NCI-H1105 treated with DMSO at 0.1 percent for 48 hours (cell line): ENCODE results near the gene UBE2U.
"Not testable (repeated sequence)": the region's sequence is repeated elsewhere in the genome, so short reads cannot be mapped to it uniquely, and the experiment has no call there.

ENCODE experiments used
- DNase-seq: peaks from one replicate; lab custom pipeline; 2025; lab: John Stamatoyannopoulos, UW

Gene UBE2U

DNA sequence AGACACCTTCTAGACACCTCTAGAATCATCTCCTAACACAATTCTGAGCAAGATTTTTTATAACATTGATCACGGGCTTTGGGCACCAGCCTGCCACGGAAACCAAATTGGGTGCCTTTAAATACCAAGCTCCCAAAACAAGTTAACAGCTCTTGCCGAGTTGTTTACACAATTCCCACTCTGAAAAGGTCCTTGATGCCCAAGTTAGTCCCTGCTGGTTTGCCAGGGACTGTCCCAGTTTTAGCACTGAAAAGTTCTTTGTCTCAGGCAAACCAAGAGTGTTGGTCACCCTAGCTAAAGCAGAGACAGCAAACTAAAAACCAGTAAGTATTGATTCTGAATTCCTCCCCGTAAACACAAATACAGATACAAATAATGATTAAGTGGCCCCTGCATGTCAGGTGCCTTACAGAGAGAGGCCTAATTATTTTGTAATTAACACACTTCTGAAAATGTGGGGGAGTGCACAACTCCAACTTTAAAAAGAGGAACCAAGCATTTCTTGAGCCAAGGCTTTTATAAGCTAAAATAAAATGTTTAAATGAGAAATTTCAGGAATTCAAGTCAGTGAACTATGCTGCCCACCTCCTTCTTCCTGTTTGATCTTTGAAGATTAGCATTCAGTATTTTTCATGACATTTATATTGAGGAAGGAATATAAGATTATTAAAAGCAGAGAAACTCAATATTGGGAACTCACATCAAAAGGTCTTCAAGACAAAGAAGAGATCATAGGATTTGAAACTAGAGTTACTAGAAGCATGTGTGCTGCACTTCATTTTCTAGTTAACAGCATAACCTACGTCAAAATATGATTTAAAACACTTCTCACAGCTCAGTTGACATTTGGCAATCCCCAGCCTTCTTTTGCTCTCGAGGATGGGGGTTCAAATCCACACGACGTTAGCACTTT lies 9.0 kb upstream of the UBE2U start:
- peak; percentile 17 for DNase-seq

DNA sequence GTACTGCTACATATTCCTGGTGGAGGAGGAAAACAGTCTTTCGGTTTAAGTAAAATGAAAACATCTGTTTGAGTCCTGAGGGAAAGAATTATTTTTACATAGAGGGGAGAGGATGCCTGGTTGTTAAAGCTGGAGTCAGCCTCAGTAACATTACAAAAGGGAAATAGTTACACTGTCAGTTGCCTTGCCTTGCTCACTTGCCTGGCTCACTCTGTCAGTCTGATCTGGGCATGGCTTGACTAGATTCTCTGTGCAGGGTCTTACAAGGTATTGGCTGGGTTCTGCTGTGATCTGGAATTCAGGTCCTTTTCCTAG lies 8.4 kb upstream of the UBE2U start:
- no peak for DNase-seq

DNA sequence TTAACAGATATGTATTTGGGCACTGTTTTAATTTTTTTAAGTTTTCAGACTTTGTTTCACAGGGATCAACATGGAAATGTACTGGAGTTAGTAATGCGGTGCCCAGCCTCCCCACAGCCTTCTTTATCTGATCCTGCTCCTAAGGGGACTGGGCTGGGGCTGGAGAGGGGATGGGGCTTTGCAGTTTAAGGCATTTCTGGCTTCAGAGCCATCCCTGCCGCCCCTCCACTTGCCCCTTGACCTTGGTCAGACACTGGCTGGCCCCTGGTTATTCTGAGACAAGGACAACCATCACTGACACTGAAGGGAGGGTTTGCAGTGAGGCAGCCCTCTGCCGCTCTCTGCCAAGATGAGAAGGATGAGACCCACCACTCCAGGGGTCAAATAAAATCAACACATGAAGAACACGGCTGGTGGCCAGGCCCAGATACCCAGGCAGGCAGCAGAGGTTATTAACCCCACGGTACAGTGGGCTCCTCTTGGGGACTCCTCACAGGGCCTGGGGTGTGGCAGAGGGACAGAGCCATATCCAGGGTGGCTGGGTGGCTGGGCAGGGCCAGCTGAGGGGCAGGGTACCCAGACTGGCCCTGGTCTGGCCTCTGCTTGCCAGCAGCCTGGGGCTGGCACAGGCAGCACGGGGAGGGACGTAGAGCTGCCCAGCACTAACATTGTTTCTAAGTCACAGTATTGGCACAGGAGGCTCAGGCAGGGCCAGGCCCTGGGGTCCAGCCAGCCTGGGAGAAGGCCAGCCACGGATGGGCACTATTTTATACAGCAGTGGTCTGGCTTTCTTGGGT lies 7.2 kb upstream of the UBE2U start:
- no peak for DNase-seq

DNA sequence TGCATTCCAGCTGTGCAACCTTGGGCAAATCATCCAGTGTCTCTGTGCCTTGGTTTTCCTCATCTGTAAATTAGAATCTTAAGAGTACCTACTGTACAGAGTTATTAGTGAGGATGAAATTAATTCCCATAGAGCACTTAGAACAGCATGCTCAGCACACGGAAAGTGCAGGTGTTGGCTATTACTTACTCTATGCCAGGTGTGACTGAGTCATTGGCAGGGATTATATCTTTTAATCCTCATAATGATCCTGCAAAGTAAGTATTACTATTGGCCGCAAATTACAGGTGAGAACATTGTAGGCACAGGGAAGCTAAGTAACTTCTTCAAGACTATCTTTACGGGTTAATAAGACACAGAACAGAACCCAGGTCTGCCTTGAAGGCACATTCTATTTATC lies 6.3 kb upstream of the UBE2U start:
- no peak for DNase-seq

DNA sequence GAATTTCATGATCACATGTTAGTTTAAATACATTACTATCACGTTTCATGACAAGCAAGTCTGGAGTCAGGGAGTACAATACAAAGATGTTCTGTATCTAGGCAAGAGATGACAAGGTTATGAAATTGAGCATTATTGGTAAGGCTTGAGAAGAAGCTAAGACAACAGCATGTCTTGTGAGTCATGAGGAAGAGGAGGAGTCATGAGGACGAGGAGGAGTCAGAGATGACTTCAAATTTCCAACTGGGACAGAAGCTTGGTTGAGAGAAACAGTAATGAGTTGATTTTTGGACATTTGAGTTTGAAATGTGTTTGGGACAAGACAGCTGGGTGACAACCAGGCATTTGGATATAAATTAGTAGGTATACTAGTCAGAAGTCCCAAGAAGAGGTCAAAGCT lies 4.3 kb upstream of the UBE2U start:
- DNase-seq, result no peak

DNA sequence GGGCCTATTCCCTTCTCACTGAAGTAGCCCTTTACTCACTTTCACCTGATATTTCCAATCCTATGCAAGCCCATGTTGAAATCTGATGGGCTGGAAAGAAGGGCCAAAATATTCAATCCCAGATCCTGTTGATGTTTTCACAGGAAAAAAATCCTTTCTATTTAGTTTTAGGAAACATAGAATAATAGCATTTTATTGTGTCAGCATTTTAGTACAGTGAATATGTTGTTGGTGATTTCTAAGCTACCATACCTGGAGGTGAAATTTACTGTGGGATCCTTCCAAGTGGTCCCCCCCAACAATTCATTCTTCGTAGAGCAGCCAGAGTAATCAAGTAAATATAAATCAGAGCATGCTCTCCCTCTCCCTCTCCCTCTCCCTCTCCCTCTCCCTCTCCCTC lies 3.4 kb upstream of the UBE2U start:
- no peak for DNase-seq

DNA sequence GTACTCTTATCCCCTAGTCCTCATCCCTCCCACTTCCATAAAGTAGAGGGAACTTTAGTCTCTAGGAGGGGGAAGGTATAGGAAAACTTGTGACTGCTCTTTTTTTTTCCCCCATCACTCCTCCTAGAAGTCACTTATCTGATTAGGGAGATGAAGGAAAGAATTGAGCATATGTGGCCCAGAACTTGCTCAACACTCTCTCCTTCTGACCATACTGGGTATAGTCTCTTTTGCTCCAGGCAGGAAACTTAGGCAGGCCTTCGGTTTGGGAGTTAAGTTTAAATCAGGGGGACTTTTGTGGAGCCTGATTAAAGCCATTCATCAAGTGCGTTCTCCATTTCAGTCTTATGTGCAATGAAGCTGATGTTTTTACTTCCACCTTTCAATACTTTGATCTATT lies 5.8 kb downstream of the UBE2U start:
- DNase-seq, result no peak

DNA sequence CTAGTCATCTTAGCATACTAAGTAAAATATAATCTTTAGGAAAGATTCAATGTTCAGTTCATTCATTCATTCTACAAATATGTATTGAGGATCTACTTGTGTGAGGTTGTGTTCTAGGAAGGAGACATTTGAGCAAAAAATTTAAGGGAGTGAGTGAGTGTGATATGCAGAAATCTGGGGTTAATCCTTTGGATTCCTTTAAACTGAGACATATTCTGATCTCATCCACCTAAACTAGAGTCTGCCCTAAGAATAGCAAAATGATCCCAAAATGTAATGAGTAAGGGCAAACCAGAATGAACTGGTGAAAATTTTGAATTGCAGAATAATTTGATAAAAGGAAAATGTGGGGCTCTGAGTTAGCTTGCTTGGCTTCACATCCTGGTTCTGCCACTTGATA lies 8.6 kb downstream of the UBE2U start:
- no peak for DNase-seq

DNA sequence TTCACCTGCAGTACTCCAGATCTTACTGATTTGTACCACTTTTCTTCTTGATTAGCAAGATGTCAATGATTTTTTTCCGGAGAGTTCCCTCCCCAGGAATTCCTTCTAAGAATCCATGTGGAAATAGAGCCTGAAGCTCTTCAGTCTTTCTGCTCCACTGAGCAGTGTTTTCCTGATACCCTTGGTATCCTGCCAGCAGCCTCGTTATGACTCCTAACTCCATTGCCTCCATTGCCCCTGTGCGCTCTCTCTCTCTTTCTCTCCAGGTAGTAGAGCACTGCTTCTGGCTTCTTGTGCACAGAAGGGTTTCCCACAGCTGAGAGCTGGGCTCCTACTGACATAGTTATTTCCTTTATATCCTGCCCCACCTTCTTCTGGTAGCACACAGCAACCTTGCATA lies 12.2 kb downstream of the UBE2U start:
- DNase-seq, result peak; percentile 75

DNA sequence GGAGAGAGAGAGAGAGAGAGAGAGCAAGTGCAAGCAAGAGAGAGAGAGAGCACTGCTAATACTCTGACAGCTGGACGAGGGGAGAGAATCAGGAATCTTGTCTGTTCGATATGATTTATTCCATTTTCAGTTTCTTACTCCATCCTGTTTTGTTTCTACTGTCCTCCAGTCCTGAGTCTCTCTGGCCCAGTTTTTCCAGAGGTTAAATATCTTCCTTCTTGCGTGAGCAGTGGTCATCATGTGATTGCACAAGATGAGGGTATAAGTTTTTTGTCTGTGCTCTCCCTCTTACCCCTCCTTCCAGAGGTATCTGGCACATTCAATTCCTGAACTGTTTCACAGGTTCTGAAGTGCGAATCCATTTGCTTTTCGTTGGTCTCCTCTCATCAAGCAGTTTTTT lies 16.8 kb downstream of the UBE2U start:
- no peak for DNase-seq

DNA sequence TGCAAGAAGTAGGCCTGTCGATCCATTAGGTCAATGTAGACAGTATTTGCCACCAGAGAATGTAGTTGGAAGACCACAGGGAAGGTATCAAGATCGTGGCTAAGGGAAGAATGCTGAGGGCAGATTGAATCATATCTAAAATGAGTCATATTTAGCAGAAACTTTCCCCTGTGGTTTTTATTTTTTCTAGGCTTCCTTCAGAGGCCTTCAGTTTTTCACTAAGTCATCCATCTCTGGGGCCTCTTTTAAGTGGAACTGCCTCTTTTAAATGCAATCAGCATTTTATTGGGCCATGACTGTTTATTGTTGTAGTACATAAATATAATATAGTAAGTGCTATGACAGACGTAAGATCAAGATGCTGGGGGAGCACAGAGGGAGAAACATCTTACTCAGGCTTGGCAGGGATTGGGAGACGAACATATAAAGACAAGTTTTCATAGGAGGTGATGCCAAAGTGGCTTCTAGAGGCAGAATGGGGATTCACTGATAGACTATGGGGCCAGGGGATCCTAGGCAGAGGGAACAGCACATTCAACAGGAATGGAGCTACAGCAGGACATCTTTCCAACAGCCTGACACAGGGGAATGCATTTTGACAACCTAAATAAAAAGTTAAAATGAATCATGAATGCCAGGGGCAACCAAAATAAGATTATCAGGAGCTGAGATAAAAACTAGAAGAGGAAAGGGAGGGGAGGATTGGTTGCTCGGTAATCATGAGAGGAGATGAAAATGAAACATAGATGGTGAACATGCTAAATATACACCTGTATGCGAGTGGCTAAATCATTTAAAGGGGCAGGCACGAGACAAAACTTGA lies 20.1 kb downstream of the UBE2U start:
- no peak for DNase-seq

DNA sequence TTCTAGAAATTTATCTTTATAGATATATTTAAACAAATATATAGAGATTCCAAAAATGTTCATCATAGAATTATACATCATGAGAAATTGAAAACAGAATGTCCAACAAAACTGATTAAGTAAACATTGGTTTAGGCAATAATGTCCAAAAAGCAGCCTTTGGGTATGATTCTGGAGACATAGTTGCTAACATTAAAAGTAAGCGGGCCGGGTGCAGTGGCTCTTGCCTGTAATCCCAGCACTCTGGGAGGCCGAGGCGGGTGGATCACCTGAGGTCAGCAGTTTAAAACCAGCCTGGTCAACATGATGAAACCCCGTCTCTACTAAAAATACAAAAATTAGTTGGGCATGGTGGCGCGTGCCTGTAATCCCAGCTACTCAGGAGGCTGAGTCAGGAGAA lies 20.8 kb downstream of the UBE2U start:
- not testable (repeated sequence) for DNase-seq

DNA sequence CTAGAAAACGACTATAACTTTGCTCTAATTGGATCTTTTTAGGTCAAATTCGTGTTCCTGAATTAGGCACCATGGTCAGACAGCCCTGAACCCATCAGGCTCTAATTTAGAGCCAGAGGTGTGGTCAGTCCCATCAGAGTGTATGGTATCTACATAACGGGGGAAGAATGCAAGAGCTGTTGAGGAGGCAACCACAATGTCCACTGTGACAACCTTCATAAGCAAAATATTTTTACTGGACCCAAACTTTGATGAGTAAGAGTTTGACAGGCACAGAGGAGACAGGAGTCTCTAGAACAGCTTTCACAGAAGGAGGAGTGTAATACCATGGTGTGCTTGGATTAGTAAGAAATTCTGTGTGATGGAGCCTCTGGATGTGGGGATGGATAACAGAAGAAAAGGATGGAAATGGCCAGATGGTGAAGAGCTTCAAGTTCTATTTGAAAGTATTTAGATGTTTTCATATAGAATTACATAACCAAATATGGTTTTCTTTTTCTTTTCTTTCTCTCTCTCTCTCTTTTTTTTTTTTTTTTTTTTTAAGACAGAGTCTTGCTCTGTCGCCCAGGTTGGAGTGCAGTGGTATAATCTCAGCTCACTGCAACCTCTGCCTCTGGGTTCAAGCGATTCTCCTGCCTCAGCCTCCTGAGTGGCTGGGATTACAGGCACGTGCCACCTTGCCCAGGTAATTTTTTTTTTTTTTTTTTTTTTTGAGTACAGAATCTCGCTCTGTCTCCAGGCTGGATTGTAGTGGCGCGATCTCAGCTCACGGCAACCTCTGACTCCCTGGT lies 24.9 kb downstream of the UBE2U start:
- no peak for DNase-seq

DNA sequence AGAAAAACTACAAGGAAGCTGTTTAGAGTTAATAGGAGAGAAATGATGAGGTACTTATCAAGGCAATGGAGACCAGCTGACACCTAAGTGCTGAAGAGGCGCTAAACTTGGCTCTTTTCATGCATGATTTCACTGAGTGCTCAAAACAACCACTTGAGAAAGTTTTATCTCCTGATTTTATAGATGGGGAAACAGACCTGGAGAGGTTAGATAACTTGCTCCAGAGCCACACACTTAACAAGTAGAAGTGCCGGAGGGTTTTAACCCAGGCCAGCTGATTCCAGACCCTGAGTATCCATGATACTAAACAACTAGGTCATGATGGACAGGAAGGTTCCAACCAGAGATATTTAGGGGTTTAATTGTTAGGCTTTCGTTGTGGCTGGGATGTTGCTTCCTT lies 25.9 kb downstream of the UBE2U start:
- DNase-seq, result peak; percentile 60

DNA sequence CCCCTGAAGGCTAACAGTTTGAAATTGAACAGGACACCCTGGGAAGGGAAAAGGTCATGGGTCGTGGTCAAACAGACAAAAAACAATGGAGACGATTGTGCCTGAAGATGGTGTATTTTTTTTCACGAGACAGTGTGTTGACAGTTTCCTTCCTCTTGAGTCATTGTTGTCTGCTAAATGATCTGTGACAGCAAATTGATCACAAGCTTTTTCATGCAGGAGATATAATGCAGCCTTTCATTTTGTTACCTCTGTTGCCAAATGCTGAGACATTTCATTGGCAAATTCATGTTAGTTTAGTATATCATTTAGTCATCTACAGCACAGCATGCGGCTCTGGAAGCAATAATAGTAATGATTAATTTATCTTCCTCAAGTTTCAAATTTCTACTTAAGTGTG lies 27.7 kb downstream of the UBE2U start:
- peak; percentile 11 for DNase-seq

DNA sequence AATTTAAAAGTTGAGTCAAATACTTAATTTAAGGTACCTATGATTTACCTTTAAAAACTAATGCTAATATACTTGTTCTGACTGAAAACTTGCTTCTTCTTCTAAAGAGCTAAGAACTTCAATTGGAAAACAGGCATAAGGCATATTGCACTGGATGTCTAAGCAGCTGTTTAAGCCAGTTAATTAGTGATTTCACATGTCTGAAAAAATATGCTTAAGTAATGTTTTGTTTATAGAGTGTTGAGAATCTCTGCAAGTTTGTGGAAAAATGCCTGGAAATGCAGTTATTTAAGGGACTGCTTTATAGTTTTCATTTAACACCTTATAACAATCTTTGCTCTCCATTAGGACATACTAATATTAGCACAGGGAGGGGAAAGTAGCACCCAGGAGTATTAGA lies 28.2 kb downstream of the UBE2U start:
- no peak for DNase-seq

DNA sequence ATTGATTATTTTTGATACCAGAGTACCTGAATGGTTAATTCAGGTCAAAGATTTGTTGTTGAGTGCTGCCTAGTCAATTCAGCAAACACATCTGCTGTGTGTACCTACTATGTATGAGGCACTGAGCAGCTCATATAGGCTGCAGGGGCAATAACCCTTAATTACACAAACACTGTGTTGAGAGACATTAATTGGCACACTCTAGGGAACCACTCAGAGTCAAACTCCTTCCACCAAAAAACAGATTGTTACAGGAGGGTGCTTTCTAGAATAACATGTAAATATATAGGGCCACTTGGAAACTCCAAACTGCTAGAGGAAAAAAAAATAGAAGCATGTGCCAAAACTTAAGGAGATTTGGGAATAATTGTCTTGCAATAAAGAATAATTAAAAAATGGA lies 31.3 kb downstream of the UBE2U start:
- DNase-seq, result peak; percentile 93

DNA sequence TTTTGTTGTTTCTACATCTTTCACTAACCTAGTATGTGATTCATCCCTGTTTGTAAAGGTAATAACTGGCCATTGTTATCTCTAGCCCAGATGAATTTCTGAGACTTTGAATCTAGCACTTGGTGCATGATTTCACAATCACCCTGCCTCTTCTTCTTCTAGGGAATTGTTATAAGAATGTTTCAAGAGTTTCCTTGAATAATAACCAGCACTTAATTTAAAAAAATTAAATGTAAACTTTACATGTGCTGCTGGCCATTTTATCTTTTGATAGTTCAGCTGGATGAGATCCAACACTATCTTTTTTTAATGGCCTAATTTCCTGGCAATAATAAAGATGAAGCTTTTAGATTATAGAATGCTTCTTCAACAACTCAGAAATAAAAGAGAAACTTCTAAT lies 31.8 kb downstream of the UBE2U start:
- DNase-seq, result peak; percentile 62

DNA sequence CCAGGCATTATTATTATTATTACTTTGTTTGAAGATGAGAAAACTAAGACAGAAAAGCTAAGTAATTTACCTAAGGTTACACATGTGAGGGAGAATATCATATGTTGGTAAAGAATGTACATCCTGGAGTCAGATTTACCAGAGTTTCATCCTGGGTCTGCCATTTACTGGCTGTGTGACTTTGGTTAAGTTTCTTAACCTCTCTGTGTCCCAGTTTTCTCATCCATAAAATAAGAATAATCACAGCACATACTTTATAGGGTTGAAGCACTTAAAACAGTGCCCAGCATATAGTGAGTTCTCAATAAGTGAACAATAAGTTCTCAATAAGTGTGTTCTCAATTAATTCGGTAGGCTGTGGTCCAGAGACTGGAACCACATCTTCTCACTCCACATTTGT lies 32.5 kb downstream of the UBE2U start:
- DNase-seq, result no peak

DNA sequence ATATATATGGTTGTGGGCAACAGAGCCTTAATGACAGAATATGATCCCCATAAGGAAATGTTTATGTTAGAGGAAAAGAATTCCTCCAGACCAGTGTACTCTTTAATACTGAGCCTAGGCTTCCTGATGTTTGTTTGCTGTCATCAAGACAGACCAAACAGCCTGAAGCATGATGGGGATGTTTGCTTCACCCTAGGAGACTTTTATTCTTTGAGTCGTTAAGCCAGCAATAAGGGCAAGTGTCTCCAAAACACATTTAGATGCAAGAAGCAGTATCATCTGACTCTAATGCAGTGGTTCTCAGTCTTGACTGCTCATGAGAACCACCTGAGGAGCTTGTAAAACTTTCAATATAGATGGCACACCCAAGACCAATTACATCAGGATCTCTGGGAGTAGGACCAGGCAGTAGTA lies 33.1 kb downstream of the UBE2U start:
- no peak for DNase-seq

DNA sequence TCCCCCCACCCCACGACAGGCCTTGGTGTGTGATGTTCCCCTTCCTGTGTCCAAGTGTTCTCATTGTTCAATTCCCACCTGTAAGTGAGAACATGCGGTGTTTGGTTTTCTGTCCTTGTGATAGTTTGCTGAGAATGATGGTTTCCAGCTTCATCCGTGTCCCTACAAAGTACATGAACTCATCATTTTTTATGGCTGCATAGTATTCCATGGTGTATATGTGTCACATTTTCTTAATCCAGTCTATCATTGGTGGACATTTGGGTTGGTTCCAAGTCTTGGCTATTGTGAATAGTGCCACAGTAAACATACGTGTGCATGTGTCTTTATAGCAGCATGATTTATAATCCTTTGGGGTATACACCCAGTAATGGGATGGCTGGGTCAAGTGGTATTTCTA lies 36.1 kb downstream of the UBE2U start:
- DNase-seq, result not testable (repeated sequence)

DNA sequence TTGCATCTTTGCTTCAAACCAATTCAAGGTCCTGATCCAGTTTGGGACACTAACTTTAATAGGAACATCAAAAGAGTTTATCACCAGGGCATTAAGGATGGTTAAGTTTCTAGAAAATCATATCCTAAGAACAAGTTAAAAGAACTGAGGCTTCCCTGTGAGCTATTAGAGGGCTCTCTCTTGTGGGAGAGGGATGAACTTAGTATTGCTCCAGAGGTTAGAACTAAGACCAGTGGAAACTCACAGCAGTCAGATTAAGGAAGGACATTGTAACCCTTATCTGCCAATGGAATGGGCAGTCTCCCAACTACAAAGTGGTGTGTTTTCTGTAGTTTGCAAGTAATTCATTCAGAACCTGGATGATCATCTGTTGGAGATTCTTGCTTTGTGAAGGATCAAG lies 36.8 kb downstream of the UBE2U start:
- no peak for DNase-seq
